ENCODE measurements around the gene TK2. TPM values are rescaled to one million over a fixed set of nuclear protein-coding genes. Genes with fewer than 3 reads are reported as not detected.

TK2 gene
- total RNA-seq, 1 donor from 2014 or later, result 33.2 TPM

DNA sequence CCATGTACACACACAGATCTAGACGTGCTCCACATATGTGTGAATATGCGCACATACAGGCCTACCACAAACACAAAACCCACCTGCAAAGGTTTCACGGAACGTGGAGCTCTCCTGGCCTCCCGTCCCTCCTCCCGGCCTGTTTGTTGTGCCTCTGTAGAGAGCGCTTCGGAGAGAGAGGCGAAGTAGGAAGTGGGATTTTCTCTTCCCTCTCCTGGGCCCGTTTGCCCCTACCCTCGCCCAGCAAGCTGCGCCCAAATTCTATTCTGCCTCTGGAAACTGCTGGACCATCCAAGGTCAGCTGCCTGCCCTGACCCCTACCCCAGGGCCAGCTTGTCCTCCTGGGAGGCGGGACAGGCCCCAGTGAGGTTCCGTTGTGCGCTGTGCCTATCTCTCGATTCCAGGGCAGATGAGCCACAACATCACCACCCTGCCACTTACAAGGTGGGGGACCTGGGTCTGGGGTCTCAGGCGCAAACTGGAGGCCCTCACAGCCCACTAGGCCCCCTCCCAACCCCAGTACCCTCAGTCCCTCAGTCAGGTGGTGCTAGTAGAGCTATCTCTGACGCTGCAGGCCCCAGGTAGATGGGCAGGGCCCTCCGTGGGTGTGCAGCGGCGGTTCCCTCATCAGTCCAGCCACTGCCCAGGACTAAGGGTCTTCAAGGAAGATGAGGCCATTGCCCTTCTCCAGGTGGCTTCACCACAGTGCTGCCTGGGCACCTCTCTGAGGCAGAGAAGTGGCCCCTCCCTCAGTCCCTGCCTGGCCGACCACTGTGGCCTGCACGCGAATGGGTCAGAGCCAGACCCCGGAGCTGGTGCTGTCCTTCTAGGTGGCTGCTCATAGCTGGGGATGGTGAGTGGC, 68.6 kb downstream of the TK2 start:
- Mint-ChIP-seq H3K27me3 (ENCODE audit: unreplicated experiment) (peaks cover 5% of the 10 kb centered on the region), H3K27ac (ENCODE audit: unreplicated experiment) (no peak overlapping the region), H3K4me1 (ENCODE audit: unreplicated experiment) (peaks cover 7% of the 10 kb centered on the region), H3K36me3 (ENCODE audit: unreplicated experiment) (no peaks in the 10 kb centered on the region), H3K4me3 (ENCODE audit: unreplicated experiment) (no peak overlapping the region), H3K9me3 (ENCODE audit: unreplicated experiment) (no peaks in the 10 kb centered on the region)
- peak; percentile 79 for DNase-seq (ENCODE audit: extremely low spot score, unreplicated experiment)
- TF ChIP-seq, protein P1, sequence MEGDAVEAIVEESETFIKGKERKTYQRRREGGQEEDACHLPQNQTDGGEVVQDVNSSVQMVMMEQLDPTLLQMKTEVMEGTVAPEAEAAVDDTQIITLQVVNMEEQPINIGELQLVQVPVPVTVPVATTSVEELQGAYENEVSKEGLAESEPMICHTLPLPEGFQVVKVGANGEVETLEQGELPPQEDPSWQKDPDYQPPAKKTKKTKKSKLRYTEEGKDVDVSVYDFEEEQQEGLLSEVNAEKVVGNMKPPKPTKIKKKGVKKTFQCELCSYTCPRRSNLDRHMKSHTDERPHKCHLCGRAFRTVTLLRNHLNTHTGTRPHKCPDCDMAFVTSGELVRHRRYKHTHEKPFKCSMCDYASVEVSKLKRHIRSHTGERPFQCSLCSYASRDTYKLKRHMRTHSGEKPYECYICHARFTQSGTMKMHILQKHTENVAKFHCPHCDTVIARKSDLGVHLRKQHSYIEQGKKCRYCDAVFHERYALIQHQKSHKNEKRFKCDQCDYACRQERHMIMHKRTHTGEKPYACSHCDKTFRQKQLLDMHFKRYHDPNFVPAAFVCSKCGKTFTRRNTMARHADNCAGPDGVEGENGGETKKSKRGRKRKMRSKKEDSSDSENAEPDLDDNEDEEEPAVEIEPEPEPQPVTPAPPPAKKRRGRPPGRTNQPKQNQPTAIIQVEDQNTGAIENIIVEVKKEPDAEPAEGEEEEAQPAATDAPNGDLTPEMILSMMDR (IDR thresholded peaks at IDR 0.05), result no peak

DNA sequence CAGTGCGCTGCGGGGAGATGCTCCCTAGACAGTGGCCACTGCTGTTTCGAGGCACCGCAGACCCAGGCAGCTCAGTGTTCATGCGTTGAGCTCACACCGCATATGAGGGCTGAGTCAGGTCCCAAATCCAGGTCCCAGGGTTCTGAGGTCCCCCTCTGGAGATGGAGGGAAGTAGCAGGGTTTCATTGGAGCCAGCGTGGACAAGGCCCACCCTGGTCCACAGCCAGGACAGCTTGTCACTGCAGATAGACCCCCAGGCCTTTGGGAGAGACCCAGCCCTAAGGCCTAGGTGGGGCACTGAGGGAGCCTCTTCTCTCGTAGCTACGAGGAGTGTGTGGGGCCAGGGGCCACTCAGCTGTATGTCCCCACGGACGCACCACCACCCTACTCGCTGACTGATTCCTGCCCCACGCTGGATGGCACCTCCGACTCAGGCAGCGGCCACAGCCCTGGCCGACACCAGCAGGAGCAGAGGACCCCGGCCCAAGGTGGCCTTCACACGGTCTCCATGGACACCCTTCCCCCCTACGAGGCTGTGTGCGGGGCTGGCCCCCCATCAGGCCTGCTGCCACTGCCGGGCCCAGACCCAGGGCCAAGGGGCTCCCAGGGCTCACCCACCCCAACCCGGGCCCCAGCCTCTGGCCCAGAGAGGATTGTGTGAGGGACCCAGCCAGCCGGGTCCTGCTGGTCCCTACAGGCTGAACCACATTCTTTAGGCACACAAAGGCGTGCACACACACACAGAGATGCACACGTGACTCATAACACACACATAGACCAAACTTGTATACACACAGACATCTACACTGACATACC, 69.4 kb downstream of the TK2 start:
- Mint-ChIP-seq H3K27ac (ENCODE audit: unreplicated experiment) (no peak overlapping the region), H3K4me1 (ENCODE audit: unreplicated experiment) (peaks cover 5% of the 10 kb centered on the region)
- DNase-seq (ENCODE audit: extremely low spot score, unreplicated experiment), result peak; percentile 81

DNA sequence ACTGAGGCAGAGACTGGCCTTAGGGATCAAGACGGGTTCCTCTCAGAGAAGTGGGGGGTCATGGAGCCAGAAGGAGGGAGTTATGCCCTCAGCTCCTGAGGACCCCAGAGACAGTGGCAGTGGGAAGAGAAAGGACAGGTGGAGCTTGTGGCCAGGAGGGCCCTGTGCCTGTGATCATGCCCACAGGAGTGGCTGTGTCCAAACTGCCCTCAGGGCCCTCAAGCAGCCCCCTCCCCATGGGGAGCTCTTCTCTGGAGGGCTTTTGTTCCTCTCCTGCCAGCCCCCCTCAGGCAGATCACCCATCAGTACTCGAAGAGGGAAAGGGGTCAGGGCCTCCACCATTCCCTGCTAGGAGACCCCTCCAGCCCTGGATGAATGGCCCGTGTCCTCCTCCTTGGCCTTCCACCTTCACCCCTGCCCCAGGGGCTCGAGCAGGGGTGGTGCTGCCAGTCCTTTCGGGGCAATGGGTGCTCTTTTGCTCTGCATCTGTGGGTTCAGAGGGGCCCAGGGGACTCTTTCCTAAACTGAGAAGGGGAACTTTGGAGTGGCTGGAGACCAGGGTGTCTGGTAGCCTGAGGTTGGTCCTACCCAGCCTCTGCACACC, 70.2 kb downstream of the TK2 start:
- H3K27ac Mint-ChIP-seq (ENCODE audit: unreplicated experiment), result no peak overlapping the region
- H3K4me3 Mint-ChIP-seq (ENCODE audit: unreplicated experiment), result no peak overlapping the region
- TF ChIP-seq, protein P1 (IDR thresholded peaks at IDR 0.05), result no peak
- H3K9me3 Mint-ChIP-seq (ENCODE audit: unreplicated experiment), result no peaks in the 10 kb centered on the region
- peaks cover 12% of the 10 kb centered on the region for H3K27me3 Mint-ChIP-seq (ENCODE audit: unreplicated experiment)
- peaks cover 5% of the 10 kb centered on the region for H3K4me1 Mint-ChIP-seq (ENCODE audit: unreplicated experiment)
- H3K36me3 Mint-ChIP-seq (ENCODE audit: unreplicated experiment), result no peaks in the 10 kb centered on the region
- peak; percentile 72 for DNase-seq (ENCODE audit: extremely low spot score, unreplicated experiment)

More for the DNA sequence above, 69.4 kb downstream of the TK2 start:
- TF ChIP-seq, protein P1 (IDR thresholded peaks at IDR 0.05), result no peak
- no peaks in the 10 kb centered on the region for H3K36me3 Mint-ChIP-seq (ENCODE audit: unreplicated experiment)
- no peak overlapping the region for H3K4me3 Mint-ChIP-seq (ENCODE audit: unreplicated experiment)
- peaks cover 6% of the 10 kb centered on the region for H3K27me3 Mint-ChIP-seq (ENCODE audit: unreplicated experiment)
- H3K9me3 Mint-ChIP-seq (ENCODE audit: unreplicated experiment), result no peaks in the 10 kb centered on the region

DNA sequence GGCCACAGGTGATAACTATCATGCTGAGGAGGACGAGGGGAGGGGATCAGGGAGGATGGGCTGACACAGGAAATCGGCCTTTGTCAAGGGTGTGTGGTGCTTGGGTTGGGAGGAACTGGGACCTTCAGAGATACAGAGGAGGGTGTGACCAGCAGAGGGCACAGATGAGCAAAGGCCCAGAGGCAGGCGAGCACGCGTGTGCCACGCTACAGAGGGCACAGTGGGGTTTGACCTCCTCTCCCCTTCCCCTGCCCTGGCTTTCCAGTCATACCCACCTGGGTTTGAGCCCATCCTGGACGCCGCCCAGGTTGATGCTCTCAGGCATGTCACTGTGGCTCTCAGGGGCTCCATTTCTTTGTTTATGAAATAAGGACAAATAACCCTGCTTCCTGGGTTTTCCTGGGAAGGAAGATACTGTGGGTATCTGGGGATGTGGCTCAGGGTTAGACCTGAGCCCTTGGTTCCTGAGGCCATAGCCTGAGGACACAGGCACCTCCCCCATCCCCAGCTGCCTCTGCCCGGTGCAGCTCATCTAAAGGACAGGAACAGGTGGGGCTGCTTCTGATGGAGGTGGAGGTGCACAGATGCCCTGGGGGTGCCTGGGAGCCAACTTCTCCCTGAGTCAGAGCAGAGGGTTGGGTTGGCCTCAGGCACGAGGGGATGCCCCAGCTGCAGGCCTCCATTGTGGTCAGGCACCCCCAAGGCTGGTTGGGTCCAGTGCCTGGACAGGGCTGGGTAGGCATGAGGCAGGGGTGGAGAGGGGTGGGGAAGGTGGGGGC, 71.0 kb downstream of the TK2 start:
- no peak overlapping the region for H3K4me3 Mint-ChIP-seq (ENCODE audit: unreplicated experiment)
- TF ChIP-seq, protein P1 (IDR thresholded peaks at IDR 0.05), result peak; percentile 67
- peaks cover 5% of the 10 kb centered on the region for H3K4me1 Mint-ChIP-seq (ENCODE audit: unreplicated experiment)
- no peaks in the 10 kb centered on the region for H3K9me3 Mint-ChIP-seq (ENCODE audit: unreplicated experiment)
- no peaks in the 10 kb centered on the region for H3K36me3 Mint-ChIP-seq (ENCODE audit: unreplicated experiment)
- DNase-seq (ENCODE audit: extremely low spot score, unreplicated experiment), result peak; percentile 84
- H3K27ac Mint-ChIP-seq (ENCODE audit: unreplicated experiment), result no peak overlapping the region
- H3K27me3 Mint-ChIP-seq (ENCODE audit: unreplicated experiment), result peaks cover 18% of the 10 kb centered on the region

All from osteocyte (in vitro differentiated cells).